Putamen (tissue), 1 donor: ENCODE measurements around the gene MTFP1.
A peak's percentile ranks its signal among the peaks of the same experiment; 100 is the strongest.
"Not testable (repeated sequence)": the region's sequence is repeated elsewhere in the genome, so short reads cannot be mapped to it uniquely, and the experiment has no call there.

Experiments
- DNase-seq: peaks from one replicate; pipeline ENCODE4 v3.0.0-alpha.2; 2016; ENCODE audit warnings: low spot score

Gene MTFP1

DNA sequence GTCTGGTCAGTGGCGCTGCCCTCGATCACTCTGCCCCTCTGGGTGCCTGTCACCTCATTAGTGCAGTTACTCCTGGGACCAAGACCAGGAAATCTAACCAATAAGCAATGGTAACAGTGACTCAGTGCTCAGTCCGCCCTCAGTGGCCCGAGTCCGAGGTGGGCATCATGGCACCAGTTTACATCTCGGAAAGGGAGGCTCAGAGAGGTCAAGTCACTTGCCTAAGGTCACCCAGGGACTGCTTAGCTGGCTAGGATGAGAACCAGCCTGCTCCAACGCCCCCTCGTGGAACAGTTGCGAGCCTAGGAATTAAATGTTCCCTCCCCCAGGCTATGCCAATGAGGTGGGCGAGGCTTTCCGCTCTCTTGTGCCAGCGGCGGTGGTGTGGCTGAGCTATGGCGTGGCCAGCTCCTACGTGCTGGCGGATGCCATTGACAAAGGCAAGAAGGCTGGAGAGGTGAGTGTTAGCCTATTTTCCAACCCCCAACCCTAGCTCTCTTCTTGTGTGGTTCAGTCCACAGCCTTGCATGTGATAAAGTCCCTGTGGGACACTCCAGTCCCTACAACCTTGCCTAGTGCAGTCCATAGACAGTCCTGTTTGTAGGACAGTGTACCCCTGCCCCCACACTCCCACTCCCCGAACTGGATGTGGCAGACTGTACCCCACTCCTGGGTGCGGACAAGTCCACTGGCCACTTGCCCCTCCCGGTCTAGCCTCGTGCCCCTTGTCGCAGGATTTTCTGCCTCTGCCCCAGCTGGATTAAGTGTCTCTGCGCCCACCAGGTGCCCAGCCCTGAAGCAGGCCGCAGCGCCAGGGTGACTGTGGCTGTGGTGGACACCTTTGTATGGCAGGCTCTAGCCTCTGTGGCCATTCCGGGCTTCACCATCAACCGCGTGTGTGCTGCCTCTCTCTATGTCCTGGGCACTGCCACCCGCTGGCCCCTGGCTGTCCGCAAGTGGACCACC is 1.1 kb downstream of the MTFP1 start:
- DNase-seq = peak; percentile 63

DNA sequence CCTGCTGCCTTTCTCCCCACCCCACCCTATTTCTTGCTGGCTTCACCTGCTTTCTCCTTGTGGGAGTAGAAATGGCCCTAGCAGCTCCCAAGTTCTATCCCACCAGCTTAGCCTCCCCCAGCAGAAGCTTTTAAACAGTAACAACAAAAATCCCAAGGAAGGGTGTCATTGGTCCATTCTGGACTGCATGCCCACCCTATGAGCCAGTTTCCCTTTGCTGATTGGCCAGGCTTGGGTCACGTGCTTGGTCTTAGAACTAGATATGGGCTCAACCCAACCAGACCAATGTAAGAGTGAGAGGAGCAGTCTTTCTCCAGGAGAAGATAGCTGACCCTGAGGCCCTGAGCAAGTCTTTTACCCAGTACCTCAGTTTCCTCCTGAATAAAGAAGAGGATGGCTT is 2.3 kb downstream of the MTFP1 start:
- no peak for DNase-seq

DNA sequence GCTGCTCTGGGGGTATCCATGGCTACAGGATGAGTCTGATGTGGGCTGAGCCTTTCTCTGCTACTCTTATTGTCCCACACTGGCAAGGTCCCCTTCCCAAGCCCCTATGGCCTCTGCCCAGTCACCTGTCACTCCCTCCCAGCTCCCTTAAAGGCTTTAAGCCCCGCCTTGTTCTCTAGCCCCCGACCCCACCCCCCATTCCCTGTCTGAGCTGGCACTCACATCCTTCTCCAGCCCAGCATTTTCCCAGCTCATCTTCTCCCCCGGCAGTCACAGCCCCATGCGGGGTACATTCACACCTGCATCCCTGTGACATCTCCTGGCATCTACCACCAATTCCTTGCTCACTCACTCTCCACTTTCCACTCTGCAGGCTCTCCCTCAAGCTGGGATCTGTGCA is 4.3 kb downstream of the MTFP1 start:
- no peak for DNase-seq

DNA sequence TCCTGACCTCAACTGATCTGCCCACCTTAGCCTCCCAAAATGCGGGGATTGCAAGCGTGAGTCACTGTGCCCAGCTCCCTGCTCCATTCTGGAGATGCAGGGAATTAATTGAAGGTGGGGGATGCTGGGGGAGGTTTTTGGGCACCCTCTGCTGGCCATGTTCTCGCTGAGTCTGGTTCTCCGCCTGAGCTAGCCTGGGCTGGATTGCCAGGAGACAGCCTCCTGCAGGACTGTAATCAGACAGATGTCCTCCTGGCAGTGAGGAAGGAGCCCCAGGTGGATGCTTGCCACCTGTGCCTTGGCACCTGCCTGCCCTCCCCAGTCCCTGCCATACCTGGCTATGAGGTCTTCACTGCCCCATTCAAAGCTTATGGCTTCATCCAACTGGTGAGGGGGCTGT is 5.4 kb downstream of the MTFP1 start:
- DNase-seq = no peak

DNA sequence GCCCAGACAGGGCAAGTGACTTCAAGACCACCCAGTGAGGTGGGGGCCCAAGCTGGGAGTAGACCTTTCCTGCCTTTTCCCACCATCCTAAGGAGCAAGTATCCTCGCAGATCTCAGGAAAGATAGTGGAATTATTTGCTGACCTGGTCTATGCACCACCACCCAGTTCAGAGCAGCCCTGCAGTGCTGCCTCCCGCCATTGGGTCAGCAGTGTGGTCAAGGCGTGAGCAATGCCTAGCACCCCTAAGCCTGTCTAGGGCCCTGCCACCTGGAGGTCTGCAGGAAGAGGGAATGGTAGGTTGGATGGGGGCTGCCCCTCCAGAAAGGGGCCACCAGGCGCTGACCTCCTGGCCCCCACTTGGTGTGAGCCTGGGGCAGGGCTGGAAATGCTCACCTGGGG is 6.5 kb downstream of the MTFP1 start:
- DNase-seq = no peak

DNA sequence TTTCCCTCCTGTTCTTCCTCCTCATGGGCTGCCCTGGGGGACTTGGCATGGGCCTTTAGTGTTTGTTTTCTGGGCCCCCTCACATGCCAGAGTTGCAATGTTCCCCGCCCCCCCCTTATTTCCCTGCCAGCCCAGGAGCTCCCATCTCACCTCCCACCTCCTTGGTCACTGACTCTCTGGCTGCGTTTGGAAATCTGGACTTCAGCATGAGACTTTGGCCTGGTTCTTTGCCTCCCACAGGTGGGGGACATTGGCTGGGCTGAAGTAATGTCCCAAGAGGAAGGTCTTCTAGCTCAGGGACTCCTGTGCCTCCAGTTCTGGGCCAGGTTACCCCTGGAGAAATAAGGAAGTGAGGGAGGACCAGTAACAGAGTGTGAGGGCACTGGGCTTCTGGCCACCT is 7.0 kb downstream of the MTFP1 start:
- no peak for DNase-seq

DNA sequence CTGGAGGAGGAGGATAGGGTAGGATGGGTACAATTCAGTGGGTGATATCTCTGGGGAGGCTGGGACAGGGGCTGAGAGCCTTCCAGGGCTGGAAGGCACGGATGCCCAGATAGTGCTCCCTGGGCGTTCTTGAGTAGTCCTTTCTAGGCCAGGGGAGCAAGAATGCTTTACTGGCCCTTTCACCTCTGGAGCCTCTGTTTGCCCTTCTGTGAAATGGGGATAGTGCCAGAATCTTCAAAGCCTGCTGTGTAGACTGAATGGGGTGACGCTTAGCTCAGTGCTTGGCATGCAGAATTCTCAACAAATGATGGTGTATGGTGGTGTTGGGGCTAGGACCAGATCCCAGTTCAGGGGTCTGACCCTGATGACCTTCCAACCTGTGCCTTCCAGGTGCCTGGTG is 7.7 kb downstream of the MTFP1 start:
- DNase-seq = no peak

DNA sequence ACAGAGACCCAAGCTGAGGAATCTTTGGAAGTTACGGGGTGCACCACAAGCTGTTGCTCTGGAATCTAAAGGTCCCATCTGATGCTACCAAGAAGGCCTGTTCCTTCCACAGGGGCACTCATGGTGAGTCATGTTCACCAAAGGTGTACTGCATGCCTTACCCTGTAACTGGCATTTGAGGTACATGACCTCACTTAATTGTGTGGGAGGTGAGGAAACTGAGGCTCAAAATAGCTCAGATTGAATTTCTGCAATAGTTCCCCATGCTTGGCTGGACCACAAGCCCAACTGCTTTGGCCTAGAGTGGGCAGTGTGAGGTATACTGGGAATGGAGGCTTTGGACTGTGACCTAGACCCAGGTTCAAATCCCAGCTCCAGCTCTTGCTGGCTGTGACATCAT is 8.2 kb downstream of the MTFP1 start:
- no peak for DNase-seq

DNA sequence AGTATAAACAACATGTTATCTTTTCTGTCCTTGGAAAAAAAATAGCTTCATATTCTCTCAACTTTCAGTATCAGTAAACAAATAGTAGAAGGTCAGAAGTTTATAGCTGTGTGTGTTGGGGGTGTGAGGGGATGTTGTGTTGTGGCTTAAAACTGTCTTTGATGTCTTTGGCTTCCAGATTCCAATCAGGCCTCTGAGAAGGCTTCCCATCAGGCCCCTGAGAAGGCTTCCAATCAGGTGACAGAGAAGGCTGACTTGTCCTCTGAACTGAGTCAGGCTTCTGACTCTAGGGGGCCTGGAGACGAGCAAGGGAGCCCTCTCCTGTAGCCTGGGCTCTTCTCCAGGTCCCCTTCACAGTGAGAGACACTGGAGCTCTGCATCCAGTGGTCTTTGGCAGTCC is 9.3 kb downstream of the MTFP1 start:
- no peak for DNase-seq

DNA sequence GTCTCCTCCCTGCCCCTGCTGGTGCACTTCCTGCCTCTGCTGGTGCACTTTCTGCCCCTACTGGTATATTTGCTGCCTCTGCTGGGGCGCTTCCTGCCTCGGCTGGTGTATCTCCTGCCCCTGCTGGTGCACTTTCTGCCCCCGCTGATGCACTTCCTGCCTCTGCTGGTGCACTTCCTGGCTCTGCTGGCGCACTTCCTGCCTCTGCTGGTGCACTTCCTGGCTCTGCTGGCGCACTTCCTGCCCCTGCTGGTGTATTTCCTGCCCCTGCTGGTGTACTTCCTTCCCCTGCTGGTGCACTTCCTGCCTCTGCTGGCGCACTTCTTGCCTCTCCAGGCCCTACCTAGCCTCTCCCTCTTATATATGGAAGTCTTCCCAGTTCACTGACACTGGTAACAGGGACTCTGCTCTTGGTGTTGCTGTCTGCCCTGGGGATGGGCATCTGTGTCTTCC is 10.1 kb downstream of the MTFP1 start:
- no peak for DNase-seq

DNA sequence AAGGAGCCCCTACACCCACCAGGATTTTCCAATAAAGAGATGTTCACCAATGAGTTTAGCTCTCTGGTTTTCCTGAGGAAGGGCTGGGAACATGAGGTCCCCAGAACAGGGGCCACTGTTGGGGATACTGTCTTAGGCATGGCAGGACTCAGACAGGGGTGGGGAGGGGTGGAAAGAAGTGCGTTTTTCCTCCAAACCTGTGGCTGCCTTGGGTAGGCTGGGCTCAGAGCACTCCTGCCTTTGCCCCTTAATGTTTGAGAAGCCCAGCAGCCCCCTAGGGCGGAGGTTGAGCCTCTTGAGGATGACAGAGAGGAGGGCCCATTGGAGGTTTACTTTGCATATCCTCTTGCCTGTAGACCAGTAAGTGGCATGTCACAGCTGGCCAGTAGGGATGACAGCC is 10.6 kb downstream of the MTFP1 start:
- DNase-seq = no peak

DNA sequence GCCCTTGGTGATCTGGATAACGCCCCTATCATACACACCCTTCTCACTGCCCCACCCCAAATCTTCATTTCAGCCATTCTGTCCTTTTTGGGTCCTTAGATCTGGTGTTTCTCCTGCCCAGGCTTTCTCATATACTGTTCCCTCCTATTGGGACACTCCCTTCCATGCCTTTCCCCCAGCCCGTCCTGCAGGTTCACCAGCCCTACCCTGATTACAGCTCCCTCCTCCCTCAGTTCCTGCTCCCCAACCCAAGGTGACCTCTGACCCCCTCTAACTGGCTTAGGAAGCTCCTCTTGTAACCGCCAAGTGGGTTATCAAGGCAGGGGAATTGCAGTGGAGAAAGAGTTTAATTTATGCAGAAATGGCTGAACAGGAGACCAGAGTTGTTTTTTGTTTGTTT is 13.0 kb downstream of the MTFP1 start:
- DNase-seq = no peak

DNA sequence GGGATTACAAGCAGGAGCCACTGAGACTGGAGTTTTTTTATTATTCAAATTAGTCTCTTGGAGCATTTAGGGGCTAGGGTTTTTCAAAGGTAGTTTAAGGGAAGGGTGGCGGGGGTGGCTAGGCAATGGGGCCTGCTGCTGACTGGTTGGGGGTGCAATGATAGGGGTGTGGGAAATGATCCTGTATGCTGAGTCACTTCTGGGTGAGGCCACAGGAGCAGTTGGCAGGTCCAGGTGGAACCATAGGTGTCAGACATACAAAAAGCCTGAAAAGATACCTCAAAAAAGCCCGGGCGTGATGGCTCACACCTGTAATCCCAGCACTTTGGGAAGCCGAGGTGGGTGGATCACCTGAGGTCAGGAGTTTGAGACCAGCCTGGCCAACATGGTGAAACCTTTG is 13.7 kb downstream of the MTFP1 start:
- no peak for DNase-seq

DNA sequence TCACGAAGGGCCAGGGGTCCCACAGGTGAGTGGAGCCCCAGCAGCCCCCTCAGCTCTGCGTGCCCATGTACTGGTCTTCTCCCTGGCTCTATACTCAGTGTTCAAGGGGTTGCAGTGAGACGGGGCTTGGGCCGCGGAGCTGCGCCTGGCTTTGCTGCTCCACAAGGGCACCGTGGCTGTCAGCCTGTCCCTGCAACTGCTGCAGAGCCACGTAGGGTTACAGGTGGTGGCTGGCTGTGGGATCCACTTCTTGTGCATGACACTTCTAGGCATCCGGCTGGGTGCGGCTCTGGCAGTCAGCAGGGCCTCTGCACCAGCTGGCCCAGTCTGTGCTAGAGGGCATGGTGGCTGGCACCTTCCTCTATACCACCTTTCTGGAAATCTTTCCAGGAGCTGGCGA is 14.3 kb downstream of the MTFP1 start:
- no peak for DNase-seq

DNA sequence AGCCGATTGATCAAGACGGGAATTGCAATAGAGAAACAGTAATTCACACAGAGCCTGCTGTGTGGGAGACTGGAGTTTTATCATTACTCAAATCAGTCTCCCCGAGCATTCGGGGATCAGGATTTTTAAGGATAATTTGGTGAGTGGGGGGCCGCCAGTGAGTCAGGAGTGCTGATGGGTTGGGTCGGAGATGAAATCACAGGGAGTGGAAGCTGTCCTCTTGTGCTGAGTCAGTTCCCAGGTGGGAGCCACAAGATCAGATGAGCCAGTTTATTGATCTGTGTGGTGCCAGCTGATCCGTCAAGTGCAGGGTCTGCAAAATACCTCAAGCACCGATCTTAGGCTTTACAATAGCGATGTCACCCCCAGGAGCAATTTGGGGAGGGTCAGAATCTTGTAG is 15.5 kb downstream of the MTFP1 start:
- no peak for DNase-seq

DNA sequence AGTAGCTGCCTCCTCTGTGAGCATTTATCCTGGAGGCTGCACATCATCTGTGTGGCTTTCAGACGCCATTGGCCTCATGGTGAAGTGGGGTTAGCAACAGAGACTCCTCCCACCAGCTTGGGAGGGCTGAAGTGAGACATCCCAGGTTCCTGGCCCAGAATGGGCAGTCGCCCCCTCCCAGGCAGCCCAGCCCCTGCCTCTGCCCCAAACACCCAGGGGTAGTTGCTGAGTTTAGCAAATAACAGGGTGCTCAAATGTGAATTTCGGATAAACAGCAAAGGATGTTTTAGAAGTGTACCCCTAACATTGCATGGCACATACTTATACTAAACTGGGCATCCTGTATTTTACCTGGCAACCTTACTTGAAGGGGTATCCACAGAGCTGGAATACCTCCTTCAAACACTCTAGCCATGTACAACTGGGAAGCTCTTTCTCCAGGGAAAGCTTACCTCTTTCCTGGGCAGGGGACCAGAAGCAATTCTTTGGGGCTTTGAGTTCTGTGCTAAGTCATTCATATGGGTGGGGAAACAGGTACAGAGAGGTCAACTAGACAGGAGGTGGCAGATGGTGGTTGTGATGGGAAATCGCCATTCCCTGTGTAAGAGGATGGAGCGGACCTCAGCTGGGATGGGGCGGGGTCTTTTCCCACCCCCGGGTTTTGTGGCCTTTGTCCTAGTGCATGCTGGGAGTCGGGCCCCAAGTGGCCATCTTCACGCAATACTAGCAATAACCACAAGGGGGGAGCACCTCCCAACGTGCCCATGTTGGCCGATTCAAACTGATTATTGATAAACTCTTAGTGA is 19.3 kb downstream of the MTFP1 start:
- DNase-seq = no peak

DNA sequence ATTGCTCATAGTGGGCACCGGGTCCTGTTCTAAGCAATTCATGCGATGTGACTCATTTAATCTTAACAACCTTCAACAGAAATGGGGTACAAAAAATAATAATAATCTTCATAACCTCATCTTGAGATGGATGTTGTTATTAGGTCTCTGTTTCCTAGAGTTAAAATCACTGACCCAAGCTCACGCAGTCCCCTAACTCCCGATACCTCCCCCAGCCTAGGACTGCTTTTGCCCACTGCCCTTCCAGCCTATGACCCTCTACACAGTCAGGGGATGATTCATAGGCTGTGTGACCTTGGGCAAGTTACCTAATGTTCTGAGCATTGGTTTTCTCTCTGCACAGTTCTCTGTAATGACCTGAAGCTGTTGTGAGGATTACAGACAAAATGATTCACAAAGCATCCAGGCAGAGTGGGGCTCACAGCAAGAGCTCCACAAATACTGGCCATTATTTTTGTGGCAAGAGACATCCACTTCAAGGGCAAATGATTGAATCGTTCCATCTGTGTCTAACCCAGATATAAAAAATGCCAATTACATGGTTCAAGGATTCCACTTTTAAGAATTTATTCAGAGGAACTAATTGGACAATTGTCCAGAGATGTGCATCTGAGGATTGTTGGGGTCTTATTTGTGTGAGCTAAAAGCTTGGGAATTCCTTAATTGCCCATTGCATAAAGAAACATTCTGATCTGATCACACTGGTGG is 20.0 kb downstream of the MTFP1 start:
- no peak for DNase-seq

DNA sequence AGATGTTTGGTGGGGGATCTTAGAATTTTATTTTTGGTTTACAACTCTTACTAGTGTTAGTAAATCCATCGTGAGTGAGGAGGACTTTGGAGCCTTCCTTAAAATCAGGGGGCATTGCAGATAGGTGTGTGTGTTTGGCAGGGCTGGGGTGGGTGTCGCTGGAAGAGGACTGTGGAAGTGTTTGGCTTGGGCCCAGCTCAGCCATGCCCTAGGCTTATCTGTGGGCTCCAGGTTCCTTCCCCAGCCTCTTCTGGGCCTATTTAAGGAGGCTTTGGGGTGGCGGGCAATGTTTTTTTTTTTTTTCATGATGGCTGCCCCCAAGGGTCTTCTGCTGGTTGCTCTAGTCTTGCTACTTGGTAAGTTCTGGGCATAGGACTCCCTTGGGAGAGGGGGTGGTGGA is 22.1 kb downstream of the MTFP1 start:
- no peak for DNase-seq

DNA sequence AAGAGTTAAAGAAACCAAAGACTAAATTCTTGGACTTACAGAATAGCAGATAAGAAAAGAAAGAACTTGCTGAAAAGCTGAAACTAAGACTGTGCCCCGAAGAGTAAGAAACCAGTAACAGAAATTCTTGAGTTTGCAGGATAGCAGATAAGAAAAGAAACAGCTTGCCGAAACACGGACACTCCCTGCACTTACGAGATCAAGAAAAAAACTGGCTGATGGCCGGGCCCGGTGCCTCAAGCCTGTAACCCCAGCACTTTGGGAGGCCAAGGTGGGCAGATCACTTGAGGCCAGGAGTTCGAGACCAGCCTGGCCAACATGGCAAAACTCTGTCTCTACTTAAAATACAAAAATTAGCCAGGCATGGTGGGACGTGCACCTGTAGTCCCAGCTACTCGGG is 25.9 kb downstream of the MTFP1 start:
- DNase-seq = not testable (repeated sequence)

DNA sequence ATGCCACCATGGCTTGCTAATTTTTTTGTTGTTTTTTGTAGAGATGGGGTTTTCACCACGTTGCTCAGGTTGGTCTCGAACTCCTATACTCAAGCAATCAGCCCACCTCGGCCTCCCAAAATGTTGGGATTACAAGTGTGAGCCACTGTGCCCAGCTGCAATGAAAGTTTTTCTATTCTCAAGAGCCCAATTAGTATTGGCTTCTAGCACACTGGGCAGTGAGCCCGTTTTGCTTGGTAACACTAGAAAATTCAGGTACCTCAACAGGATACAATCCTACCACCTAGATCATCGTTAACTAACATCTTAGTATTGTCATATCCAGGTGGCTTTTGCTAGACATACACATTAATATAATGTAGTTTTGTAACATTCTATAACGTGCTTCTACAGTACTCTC is 27.3 kb downstream of the MTFP1 start:
- no peak for DNase-seq

DNA sequence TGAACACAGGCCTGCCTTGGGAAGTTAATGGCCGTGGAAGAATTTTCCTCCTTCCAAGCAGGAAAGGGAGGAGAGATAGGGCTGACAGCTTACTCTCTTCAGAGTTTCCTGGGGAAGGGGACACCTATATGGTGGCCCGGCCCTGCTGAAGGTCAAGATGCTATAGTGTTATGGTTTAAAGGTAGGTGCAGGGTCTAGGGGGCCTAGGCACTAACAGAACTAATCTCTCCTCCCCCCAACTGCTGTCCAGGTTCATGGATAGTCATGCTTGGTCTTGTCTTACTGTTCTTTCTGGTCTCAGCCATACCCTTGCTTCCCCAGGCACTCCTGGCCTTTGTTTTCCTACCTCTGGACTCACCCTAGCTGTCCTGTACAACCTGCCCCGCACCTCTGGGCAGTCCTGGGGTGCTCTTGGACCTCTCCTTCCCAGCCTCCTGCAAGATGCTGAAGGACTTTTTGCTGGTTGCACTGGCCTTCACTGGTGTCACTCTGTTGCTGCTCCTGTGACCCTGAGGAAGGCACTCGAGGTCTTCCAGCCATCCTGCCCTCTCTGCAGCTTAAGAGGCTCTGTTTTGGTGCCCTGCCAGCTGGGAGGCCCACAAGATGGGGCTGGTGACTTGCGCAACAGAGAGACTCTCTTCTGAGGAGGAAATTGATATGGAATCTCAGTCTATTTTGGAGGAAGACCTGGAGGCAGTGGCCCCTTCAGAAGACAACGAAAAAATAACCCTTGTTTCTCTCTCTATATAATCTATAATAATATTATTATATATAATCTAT is 28.4 kb downstream of the MTFP1 start:
- no peak for DNase-seq
